Measurements from ENCODE around the gene CDX1. TPM values are rescaled to one million over a fixed set of nuclear protein-coding genes. Genes with fewer than 3 reads are reported as not detected.

The CDX1 gene
- total RNA-seq, 1 donor from 2014 or later = not detected

DNA sequence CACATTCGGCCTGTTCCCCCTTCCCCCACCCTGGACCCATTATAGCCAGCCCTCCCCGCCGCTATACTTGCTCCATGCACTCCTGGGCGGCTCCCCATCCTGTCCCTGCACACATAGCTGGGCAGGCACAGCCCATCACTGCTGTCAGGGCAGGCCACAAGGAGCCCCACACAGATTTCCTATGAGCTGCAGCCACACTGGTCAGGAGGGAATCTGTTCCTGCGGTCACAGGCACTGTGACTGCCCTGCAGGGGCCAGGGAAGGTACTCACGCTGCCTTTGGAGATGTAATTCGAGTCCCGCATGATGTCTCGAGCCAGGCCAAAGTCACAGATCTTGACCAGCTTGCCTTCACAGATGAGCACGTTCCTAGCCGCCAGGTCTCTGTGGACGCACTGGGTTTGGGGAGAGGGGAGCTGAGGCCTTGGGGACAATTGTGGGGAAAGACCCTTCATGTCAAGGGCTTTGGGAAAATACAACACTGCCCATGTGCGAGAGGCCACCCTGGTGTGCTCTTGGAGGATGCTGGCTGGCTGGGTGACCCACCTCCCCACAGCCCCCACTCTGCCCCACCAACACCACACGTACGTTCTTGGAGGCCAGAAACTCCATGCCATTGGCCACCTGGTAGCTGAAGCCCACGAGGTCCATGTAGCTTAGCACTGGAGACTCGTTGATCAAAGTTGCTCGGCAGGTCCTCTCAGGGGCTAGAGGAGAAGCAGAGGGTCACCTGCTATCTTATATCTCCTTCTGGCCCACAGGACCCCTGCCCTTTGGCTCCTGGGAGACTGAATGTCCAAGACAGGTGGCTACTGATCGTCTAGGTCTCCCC lies 45.7 kb upstream of the CDX1 start:
- TF ChIP-seq, protein P1, sequence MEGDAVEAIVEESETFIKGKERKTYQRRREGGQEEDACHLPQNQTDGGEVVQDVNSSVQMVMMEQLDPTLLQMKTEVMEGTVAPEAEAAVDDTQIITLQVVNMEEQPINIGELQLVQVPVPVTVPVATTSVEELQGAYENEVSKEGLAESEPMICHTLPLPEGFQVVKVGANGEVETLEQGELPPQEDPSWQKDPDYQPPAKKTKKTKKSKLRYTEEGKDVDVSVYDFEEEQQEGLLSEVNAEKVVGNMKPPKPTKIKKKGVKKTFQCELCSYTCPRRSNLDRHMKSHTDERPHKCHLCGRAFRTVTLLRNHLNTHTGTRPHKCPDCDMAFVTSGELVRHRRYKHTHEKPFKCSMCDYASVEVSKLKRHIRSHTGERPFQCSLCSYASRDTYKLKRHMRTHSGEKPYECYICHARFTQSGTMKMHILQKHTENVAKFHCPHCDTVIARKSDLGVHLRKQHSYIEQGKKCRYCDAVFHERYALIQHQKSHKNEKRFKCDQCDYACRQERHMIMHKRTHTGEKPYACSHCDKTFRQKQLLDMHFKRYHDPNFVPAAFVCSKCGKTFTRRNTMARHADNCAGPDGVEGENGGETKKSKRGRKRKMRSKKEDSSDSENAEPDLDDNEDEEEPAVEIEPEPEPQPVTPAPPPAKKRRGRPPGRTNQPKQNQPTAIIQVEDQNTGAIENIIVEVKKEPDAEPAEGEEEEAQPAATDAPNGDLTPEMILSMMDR (IDR thresholded peaks at IDR 0.05; ENCODE audit: insufficient read depth, low read length, severe bottlenecking) = no peak
- FAIRE-seq = no peak
- Histone ChIP-seq H3K27me3 (ENCODE audit: control insufficient read depth, insufficient read depth, low read length) (no peaks in the 10 kb centered on the region), H3K36me3 (ENCODE audit: control insufficient read depth, insufficient read depth, low read length) (no peaks in the 10 kb centered on the region), H3K4me3 (ENCODE audit: low read depth, low read length) (no peak overlapping the region)
- no peak for DNase-seq (ENCODE audit: low read depth)

DNA sequence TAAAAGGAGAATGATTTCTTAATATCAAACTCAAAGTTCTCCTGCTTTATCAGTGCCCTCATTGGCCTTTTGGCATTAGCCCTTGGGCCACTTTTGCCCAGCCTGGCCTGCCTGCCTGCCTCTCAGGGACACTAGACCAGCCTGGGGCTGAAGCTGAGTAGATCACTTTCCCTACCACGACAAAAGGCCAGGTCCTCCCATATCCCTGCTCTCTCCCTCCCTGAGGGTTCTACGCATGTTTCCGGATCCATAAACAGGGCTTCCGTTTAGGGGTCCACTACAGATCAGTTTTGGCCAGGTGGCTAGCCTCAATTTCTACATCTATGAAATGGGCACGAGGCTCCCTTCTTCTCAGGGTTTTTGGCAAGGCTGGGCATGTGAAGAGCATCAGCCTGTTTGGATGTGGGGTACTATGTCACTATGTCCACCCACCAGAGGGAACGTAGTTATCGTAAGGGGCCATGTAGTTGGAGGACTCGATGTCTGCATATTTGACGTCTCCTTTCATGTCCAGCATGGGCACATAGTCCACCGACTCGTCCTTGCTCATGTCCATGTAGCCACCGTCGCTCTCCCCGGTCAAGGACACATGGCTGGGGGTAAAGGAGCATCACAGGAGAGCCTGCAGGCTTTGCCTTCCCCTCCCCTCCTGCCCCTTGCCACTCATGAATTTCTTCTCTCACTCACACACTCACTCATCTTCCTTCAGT lies 45.0 kb upstream of the CDX1 start:
- FAIRE-seq (no peak), DNase-seq (ENCODE audit: low read depth) (no peak)
- Histone ChIP-seq H3K36me3 (ENCODE audit: control insufficient read depth, insufficient read depth, low read length) (no peaks in the 10 kb centered on the region), H3K27me3 (ENCODE audit: control insufficient read depth, insufficient read depth, low read length) (no peaks in the 10 kb centered on the region), H3K4me3 (ENCODE audit: low read depth, low read length) (no peak overlapping the region)
- TF ChIP-seq, protein P1 (IDR thresholded peaks at IDR 0.05; ENCODE audit: insufficient read depth, low read length, severe bottlenecking) = no peak

DNA sequence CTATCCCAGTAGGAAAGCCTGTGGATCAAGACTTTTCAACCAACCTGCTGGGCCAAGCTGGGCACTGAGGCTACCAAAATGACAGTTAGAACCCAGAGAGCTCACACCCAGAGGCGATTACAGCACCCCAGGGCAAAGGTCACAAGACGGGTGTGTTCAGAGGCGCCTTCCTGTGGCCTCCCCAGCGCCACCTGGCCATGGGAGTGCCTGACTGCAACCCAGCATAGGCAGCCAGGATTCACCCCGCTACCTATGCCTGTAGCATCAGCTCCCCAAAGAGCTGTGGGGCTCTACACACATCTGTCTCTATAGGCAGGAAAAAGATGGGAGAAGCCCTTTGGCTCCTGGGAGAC lies 44.4 kb upstream of the CDX1 start:
- peak; percentile 27 for DNase-seq (ENCODE audit: low read depth)
- FAIRE-seq = no peak

DNA sequence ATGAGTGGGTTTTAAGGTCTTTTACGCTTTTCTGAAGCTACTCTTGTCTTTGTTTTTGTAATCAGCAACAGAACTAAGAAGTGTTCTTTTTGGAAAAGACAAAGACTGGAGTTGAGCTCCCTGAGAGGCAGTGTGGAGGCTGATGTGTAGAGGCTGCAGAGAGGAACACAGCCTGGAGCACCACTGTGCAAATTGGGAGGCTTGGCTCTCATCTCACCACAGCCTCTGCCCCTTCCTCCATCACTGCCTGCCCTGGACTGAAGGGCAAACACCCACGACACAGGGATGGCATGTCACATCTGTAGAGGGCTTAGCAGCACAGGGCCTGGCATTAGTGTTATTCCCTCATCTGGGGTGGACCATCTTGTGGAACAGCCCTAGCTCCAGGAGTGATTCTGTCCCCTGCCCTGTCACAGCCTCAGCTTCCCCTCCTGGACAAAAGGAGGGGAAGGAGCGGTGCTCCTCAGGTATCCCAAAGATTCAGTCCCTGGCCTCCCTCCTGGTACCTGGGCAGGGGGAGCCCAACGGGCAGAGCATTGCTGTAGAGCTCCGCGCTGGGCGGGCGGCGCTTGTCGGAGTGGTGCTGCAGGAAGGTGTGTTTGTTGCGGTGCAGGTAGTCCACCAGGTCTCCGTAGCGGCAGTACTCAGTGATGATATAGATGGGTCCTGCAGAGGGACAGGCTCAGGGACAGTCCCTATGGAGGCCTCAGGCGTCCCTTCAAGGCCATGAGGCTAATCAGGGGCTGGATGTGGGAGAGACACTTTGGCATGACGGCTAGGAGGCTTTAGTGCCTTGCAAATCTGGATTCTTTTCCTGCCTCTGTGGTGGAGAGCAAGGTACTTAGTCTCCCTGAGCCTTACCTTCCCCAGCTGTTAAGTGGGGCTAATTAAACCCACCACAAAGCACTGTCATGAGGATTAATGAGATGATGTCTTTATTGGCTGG lies 43.8 kb upstream of the CDX1 start:
- no peaks in the 10 kb centered on the region for H3K36me3 ChIP-seq (ENCODE audit: control insufficient read depth, insufficient read depth, low read length)
- TF ChIP-seq, protein P1 (IDR thresholded peaks at IDR 0.05; ENCODE audit: insufficient read depth, low read length, severe bottlenecking) = no peak
- FAIRE-seq (no peak), DNase-seq (ENCODE audit: low read depth) (no peak)
- no peaks in the 10 kb centered on the region for H3K27me3 ChIP-seq (ENCODE audit: control insufficient read depth, insufficient read depth, low read length)
- H3K4me3 ChIP-seq (ENCODE audit: low read depth, low read length) = no peak overlapping the region

More for the DNA sequence above, 44.4 kb upstream of the CDX1 start:
- TF ChIP-seq, protein P1 (IDR thresholded peaks at IDR 0.05; ENCODE audit: insufficient read depth, low read length, severe bottlenecking) = peak; percentile 64
- Histone ChIP-seq H3K36me3 (ENCODE audit: control insufficient read depth, insufficient read depth, low read length) (no peaks in the 10 kb centered on the region), H3K4me3 (ENCODE audit: low read depth, low read length) (no peak overlapping the region), H3K27me3 (ENCODE audit: control insufficient read depth, insufficient read depth, low read length) (no peaks in the 10 kb centered on the region)

DNA sequence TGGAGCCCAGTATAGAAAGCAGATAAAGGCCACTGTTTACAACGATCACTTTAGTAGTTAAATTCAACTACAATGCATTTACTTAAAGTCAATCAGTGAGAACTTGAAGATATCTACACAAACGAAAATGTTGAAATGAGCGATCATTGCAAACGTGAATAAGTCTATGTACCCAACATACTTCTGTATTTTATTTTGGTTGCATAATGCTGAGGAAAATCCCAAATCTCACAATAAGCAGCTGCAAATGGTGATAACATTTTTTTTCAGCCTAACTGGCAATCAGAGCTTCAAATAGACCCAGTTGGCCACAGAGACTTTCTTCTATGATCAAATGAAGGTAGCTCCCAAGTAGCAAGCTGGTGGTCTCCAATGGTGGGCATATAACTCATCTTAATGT lies 43.0 kb upstream of the CDX1 start:
- TF ChIP-seq, protein P1 (IDR thresholded peaks at IDR 0.05; ENCODE audit: insufficient read depth, low read length, severe bottlenecking) = no peak

More for the DNA sequence above, 43.0 kb upstream of the CDX1 start:
- H3K36me3 ChIP-seq (ENCODE audit: control insufficient read depth, insufficient read depth, low read length) = no peaks in the 10 kb centered on the region
- no peak overlapping the region for H3K4me3 ChIP-seq (ENCODE audit: low read depth, low read length)
- no peak for FAIRE-seq
- DNase-seq (ENCODE audit: low read depth) = no peak
- H3K27me3 ChIP-seq (ENCODE audit: control insufficient read depth, insufficient read depth, low read length) = no peaks in the 10 kb centered on the region

All from bronchial epithelial cell (primary cell).